ENCODE results near the gene SH3BP2.
A peak's percentile ranks its signal among the peaks of the same experiment; 100 is the strongest.

Gene SH3BP2

DNA sequence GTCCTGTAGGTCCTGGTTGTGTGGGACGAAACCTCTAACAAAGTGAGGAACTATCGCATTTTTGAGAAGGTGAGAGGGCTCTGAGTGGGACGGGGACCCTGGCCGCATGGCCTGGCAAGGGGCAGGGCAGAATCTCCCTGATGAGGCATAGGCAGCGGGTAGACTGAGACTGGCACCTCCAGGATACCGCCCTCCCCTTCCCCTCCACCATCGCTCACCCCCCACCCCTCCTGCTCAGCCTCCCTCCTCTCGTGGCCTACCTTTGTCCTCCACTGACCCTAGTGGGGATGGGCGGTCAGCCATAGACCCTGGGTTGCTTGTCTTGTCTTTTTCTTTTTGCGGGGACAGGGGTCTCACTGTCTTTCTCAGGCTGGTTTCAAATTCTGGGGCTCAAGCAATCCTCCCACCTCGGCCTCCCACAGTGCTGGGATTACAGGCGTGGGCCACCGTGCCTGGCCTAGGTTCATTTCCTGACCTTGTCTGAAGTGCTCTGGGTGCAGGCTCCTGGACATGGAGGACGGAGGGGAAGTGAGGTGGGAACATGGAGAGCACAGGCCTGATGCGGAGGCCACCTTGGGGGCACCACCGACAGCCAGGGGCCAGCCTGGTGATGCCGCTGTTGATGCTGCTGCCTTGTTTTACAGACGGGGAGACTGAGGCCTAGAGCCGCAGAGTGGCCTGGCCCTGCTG, 40.2 kb downstream of the SH3BP2 start:
- no peak for DNase-seq (ENCODE audit: low read depth)

DNA sequence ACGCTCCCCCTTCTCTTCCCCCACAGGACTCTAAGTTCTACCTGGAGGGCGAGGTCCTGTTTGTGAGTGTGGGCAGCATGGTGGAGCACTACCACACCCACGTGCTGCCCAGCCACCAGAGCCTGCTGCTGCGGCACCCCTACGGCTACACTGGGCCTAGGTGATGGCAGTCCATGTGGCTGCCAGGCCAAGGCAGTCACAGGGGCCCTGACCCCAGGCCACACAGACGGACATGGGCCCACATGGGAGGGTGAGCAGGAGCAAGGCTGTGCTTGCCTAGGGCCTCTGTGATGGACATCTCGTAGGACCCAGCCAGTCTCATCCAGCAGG, 40.8 kb downstream of the SH3BP2 start:
- DNase-seq (ENCODE audit: low read depth): no peak

GRCh38 chr4:2834001-2834921, 41.4 kb downstream of the SH3BP2 start:
- no peak for DNase-seq (ENCODE audit: low read depth)

GRCh38 chr4:2835978-2836377, 43.1 kb downstream of the SH3BP2 start:
- DNase-seq (ENCODE audit: low read depth): no peak

DNA sequence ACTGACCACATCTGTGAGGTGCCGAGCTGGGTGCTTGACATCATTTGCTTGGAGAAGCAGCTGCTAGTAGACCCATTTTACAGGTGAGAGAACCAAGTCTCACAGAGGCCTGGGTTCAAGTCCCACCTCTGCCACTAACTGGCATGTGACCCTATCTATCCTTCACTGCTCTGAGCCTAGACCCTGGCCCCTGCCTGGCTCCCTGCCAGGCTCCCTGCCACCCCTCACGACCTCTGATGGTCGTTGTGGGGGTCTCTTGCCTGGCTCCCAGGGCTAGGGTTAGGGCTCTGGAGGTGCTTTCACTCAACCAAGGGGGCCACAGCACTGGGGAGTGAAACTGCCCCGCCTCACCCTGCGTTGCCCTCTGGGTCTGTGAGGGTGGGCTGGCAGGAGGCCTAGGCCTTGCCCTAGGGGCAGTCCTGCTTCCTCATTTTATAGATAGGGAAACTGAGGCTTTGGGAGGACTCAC, 43.5 kb downstream of the SH3BP2 start:
- DNase-seq (ENCODE audit: low read depth): no peak

DNA sequence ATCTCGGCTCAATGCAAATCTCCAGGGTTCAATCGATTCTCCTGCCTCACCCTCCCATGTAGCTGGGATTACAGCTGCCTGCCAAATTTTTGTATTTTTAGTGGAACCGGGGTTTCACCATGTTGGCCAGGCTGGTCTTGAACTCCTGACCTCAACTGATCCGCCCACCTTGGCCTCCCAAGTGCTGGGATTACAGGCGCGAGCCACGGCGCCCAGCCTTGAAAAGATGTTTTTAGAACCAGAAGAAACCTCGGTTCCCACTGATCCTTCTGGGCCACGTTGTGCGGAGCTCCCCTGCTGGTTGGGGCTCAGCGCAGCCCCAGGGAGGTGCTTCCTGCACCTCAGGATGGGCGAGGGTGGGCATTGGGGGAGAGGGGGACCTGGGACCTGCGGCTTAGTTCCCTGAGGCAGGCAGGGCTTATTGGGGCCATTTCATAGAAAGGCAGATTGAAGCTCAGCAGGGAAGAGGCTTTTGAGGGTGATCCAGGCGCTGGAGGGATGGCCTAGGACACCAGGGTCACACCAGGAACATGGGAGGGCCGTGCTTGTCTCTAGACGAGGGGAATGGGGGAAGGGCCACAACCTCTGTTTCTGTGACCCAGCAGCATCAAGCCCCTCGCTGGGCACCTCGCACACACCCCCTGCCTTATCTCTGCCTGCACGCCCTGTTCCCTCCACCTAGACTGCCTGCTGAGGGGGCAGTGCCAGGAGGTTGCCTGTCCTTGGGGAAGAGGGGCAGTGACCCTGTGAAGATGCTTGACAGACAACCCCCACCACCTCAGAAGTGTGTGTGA, 44.4 kb downstream of the SH3BP2 start:
- no peak for DNase-seq (ENCODE audit: low read depth)

- peak; percentile 40 for DNase-seq (ENCODE audit: low read depth)
Observed at GRCh38 chr4:2837904-2838496, 45.1 kb downstream of the SH3BP2 start.

DNA sequence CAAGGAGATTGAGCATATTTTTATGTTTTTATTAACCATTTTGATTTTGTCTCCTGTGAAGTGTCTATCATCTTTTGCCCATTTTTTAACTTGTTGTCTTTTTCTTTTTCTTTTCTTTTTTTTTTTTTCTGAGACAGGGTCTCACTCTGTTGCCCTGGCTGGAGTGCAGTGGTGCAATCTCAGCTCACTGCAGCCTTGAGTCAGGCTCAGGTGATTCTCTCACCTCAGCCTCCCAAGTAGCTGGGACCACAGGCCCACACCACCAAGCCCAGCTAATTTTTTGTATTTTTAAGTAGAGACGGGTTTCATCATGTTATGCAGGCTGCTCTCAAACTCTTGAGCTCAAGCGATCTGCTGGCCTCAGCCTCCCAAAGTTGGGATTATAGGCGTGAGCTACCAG, 46.2 kb downstream of the SH3BP2 start:
- DNase-seq (ENCODE audit: low read depth): no peak

DNA sequence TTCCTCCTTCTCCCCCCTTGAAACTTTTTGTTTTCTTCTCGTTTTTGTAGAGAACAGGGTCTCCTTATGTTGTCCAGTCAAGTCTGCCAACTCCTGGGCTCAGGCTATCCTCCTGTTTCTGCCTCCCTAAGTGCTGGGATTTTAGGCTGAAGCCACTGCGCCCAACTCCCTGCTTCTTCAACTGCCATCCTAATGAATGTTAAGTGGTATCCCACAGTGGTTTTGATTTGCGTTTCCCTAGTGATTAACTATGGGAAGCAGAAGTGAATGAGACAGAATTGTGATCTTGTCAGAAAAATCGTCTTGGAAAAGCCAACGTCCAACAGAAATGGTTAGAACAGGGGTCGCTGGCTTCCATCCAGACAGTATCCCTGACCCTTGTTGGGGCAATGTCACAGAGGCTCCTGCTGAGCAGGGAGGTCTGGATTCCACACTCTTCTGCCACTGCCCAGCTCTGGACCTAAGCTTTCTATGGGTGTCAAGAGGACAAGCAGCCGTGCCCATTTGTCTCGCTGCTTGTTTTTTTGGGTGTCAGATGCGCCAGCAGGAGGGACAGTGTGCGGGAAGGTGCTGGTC, 49.9 kb downstream of the SH3BP2 start:
- no peak for DNase-seq (ENCODE audit: low read depth)

GRCh38 chr4:2843263-2843940, 50.5 kb downstream of the SH3BP2 start, which contains the start of gene ADD1:
TSS of gene ADD1 (plus strand) at chr4:2843844. CDS start at chr4:2875916, 32,072 bp downstream.
- peak; percentile 77 for DNase-seq (ENCODE audit: low read depth)

GRCh38 chr4:2843941-2844584, 51.2 kb downstream of the SH3BP2 start:
- no peak for DNase-seq (ENCODE audit: low read depth)

DNA sequence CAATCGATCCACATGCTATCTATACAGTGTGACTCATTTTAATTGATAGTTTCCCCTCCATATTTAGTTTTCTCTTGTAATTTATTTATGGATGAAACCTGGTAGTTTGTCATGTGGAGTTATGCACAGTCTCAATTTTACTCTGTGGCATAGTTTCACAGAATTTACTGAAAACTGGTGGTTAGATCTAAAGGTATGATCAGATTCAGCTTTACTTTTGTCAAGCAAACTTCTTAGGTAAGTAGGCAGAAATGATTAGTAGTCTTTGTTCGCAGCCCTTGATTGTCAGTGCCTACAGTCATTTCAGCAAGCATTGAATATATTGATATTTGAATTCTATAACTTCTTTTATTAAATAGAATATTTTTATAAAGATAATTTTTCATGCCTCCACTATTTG, 53.3 kb downstream of the SH3BP2 start:
- no peak for DNase-seq (ENCODE audit: low read depth)

GRCh38 chr4:2847302-2847871, 54.5 kb downstream of the SH3BP2 start:
- DNase-seq (ENCODE audit: low read depth): no peak

DNA sequence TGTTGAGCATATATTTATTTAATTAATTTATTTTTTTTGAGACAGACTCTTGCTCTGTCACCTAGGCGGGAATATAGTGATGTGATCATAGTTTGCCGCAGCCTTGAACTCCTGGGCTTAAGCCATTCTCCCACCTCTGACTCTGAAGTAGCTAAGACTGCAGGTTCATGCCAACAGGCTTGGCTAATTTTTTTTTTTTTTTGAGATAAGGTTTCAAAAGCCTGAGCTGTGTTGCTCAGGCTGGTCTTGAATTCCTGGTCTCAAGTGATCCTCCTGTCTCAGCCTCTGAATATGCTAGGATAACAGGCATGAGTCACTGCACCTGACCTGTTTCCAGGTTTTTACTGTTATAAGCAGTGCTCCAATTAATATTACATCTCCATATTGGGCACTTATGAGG, 55.6 kb downstream of the SH3BP2 start:
- no peak for DNase-seq (ENCODE audit: low read depth)

DNA sequence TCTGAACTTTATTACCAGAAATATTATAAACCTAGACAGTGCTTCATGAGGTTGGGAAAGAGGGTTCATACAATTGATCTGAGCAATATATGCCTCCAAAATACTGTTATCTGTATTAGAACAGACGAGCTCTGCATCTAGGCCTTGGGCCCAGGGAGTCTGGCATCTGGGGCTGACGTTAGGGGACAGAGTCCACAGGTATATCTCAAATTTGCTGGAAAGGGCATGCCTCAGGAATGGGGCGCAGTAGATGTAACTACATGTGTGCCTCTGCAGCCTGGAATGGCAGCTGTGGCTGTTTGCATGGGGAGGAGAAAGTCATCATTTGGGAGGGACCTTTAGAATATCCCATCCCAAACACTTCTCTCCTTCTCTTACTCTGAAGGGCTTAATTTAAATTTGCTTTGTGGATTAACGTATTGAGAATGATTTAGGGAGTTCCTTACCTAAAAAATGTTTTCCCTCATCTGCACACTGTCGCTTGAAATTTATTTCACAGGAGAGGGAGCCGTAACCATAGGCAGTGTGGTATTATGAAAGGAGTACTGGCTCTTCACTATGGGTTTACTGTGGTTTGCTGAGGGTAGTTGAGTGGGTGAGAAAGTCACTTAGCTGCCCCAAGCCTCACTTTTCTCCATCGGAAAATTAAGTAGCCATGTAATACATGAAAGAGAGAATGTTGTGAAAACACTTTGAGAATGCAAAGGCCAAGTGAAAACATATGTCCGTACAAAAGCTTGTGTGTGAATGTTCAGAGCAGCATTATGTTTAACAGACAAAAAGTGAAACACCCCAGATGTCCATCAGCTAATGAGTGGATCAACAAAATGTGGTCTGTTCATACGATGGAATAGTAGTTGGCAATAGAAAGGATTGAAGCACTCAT, 56.6 kb downstream of the SH3BP2 start:
- DNase-seq (ENCODE audit: low read depth): no peak

- DNase-seq (ENCODE audit: low read depth): no peak
Observed at GRCh38 chr4:2850966-2851798, 58.3 kb downstream of the SH3BP2 start.

GRCh38 chr4:2852481-2852921, 59.6 kb downstream of the SH3BP2 start:
- no peak for DNase-seq (ENCODE audit: low read depth)

DNA sequence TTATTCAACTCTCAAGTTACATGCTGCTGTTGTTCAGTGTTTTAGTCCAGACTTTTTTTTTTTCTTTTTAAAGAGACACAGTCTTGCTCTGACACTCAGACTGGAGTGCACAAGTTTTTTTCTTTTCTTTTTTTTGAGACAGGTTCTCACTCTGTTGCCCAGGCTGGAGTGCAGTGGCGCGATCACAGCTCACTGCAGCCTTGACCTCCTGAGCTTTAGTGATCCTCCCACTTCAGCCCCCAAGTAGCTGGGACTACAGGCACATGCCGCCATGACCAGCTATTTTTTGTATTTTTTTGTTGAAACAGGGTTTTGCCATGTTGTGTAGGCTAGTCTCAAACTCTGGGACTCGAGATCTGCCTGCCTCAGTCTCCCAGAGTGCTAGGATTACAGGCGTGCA, 62.7 kb downstream of the SH3BP2 start:
- no peak for DNase-seq (ENCODE audit: low read depth)

All from stromal cell of bone marrow (primary cell).